ENCODE data around the gene LZTR1.
"Not testable (repeated sequence)": the region's sequence is repeated elsewhere in the genome, so short reads cannot be mapped to it uniquely, and the experiment has no call there.

GRCh38 chr22:21009208-21009607, 27.1 kb downstream of the LZTR1 start:
- not testable (repeated sequence) for TF ChIP-seq CTCF (IDR thresholded peaks at IDR 0.05; ENCODE audit: control extremely low read depth in 1 of 3, insufficient read depth in 1 of 3, low read depth in 1 of 3, low read length in 3 of 3); SP1 (IDR thresholded peaks at IDR 0.05; ENCODE audit: low read depth, low read length); SIN3A (conservative IDR thresholded peaks at IDR 0.05 in 1 of 2, IDR thresholded peaks at IDR 0.05 in 1 of 2; ENCODE audit: low read depth in 1 of 2, low read length in 2 of 2); MAX (IDR thresholded peaks at IDR 0.05); POLR2A (IDR thresholded peaks at IDR 0.05; ENCODE audit: control extremely low read depth in 1 of 2, low read depth in 2 of 2, low read length in 2 of 2); BACH1 (IDR thresholded peaks at IDR 0.05; ENCODE audit: low read length)
